Renal cortex interstitium (tissue), 11 donors: ENCODE measurements around the gene FYB1. TPM values are rescaled to one million over a fixed set of nuclear protein-coding genes. Genes with fewer than 3 reads are reported as not detected.

ENCODE experiments used
- DNase-seq, 11 donors: peaks; one replicate each; pipeline ENCODE4 v3.0.0-alpha.2; 2013; ENCODE audit warnings: low read depth in 9 of 11, low spot score in 4 of 11; ENCODE audit errors: extremely low read depth in 1 of 11
- polyA plus RNA-seq, 3 donors: library from polyadenylated mRNA; unstranded; fragments of 120-200 nt; gene quantifications; one replicate each; pipeline ENCODE4 v1.2.1, GENCODE V29; 2013; ENCODE audit not compliant: insufficient read length in 3 of 3

Gene FYB1
- polyA plus RNA-seq, 3 donors: 3.9 to 4.4 (median 4.4) TPM

DNA sequence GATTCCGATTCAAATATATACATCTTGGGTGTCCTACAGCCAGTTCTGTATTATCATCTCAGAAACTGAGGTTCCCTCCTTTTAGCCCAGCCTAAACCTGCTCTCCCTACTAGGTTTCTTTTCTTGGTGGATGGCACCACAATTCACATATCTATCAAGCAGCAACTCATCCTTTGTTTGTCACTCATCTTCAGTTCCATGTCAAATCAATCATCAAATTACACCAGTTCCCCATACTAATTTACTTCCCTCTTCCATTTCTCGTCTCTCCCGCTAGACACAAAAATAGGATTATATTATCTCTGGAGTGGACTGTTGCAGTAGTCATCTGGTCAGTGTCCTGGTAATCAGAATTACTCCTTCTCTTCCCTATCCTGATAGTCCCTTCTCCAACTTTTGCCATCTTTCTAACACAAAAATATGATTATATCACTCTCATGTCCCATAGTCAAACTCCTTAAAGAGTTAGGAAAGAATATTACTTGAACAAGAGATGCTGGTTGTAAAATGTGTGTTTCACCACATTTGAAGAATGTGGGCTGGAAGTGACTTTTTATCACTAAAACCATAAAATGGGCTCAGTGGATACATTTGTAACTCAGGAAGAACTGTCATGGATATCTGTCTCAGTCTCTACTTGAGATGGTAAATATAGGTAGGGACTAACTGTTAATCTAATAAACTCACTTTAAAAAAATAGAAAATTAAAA lies 76.1 kb downstream of the FYB1 start:
- DNase-seq: no peak

DNA sequence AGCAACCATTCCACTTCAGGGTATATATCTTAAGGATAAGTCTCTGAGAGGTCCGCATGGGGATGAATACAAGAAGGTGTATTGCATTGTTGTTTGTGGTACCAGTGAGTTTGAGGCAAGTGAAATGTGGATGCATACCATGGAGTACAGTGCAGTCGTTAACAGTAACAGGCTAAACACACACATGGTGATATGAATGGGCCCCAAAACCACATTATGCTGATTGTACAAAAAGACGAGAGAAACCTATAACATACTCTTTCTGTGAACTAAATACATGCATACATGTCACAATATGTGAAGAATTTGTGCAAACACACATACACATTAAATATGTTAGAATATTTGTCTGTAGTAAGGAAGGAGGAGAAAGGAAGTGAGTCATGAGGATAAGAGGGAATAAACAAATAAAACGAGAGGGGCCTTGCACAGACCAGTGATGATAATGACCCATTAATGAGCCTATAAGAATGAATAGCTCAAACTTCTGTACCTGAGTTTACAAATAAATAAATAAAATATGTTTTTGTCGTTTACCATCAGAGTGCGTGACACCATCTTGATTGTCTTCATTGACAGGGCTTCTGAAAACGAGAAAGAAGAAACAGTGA lies 78.7 kb downstream of the FYB1 start:
- DNase-seq: no peak

DNA sequence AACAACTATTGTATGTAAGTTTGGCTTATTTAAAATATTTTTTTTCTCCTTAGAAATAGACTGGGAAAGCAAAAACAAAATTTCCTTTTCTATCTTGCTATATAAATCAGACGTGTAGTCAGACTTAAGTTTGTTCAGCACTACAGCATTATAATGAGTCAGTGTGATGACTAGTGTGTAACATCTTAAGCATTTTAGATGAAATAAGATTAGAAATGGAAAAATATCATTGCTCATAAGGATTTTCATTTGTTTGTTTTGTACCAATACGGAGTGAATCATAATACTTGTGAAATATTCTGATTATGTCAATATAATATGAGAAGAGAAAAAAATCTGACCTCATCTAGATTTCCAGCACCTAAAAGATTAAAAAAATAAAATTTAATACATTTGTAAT lies 80.5 kb downstream of the FYB1 start:
- no peak for DNase-seq

DNA sequence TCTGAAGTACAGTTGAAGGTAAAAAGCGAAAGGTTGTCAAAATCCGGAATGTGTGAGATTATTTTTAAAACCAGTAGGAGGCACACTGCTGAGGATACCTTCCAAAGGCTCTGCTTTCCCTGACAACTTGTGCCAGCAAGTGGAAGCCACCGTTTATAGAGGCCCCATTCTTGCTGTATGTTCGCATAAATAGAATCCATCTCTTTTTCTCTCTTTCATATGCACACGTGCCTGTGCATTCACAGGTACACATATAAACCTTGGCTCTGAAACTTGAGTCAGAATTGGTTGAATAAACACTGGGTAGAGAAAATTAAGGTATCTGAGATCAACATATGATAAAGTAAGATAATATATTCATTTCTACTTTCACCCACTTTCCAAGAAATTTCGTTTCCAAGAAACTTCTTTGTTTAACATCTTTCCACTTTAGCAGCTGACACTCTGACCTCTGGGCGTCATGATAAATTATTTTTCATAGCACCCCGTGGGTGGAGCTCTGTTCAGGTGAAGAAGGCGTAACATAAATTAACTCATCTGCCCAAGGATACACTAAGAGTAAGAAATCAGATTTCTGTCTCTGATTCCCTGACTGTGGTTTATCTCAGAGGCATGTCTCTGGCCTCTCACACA lies 81.4 kb downstream of the FYB1 start:
- no peak for DNase-seq

DNA sequence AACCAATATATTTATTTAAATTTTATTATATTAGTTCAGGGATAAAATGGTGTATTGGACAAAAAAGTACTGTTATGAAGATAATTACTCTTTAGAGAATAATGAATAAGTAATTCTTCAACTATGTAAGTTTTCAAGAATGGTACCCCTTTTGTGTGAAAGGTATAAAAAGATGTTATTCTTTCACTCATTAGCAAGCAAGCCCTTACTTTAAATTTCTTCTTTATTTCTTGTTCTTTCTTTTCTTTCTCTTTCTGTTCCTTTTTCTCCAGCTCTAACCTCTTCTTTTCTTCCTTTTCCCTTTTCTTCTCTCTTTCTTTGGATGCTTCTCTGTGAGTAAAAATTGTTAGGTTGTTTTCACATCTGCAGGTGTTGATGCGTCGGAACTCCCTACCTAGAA lies 82.0 kb downstream of the FYB1 start:
- DNase-seq: no peak

DNA sequence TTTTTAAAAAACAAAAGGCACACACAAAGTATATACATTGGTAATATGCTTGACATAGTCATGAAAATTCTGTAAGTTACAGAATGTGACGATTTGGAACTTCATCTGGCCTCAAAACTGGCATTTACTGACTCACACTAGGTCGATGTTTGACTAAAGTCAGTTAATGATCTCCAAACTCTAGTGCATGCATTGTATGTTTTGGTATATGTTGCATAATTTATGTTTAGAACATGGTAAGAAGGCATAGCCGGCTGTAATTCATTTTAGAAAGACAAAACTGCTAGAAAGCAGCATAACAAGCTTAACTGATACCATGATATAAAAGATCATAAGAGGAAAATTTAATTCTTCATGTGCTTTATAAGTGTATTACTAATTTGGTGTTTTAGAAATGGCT lies 86.6 kb downstream of the FYB1 start:
- peak in 2 of 11 donors; percentile 7 to 20 for DNase-seq

DNA sequence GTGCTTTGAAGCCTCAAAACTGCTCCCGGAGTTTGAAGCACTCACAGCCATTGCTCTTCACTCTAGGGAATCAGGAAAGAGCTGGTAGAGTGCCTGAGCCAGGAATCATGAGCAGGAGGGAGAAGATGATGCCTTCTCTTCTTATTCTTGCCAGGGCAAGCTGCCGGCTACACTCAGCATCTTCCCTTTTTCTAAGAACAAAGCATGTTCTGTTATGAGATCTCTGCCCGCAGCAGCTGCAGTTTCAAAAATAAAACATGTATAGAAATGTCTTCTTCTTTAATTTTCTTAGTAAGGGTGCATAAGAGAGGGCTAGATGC lies 87.3 kb downstream of the FYB1 start:
- DNase-seq: no peak

DNA sequence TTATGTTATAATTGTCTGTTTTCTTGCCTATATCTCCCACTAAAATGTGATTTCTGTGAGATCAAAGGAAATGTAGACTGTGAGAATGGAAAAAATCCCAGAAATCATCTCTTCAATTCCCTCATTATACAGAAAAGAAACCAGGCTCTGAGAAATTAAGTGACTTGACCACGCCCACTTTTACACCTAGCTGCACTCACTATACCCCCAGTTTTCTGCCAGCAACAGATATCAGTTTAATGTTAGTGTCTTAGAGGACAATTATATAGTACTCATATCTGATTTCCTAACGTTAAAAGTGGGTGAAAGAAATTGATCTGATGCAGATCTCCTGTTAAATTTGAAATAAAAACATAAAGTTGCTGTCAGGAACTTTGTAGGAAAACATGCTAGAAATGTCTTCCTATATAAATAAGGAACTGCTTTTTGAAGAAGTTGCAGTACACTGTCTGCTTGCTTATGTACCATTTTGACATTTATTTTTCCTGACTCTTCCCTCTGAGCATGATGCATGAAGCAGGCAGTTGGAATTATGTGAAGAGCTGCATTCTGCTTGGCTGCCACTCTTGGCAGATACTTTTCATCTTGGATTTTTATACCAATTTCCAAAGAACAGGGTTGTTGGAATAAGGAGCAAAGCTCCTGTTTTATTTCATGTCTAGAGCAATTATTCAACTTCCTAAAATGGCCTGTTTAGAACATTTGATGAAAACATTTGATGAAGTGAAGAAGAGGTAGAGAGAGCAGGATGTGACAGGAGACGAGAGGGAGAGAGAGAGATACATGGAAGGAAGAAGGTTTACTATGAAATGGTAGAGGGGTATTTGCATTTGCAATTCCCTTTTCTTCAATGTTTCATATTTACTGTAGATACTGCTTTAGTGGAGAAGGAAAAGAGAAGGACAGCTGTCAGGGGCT lies 87.9 kb downstream of the FYB1 start:
- no peak for DNase-seq

DNA sequence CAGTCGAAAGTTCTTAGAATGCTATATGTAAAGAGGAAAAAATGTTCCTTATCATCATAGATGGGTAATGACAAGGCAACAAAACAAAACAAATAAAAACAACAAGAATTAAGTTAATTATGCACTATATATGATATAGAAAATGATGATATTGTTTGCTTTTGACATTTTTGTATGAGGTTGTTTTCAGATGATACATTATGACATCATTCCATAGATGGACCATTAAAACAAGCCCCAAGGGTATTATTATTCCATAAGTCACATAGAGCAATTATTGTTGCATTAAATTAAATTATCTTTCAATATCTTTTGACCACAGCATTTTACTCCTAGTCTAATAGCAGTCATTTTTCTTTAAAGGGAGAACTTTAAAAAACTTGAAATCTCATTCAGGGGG lies 88.6 kb downstream of the FYB1 start:
- no peak for DNase-seq

DNA sequence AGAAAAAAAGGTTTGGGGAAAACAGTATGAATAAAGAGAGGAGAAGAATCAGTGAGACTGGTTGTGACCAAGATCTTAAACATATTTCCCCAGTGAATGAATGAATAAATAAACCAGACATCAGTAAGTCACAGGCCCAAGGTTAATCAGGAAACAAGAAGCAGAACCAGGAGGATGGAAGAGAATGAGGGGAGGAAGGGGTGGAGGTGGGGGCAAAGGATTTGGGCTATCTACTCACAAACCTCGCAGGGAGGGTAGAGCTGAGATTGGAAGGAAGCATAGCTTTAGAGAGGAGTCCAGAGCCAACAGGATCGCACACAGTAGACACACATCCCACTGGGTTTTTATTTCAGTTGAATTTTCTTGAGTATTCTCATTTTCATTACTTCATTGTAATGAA lies 97.4 kb downstream of the FYB1 start:
- no peak for DNase-seq

DNA sequence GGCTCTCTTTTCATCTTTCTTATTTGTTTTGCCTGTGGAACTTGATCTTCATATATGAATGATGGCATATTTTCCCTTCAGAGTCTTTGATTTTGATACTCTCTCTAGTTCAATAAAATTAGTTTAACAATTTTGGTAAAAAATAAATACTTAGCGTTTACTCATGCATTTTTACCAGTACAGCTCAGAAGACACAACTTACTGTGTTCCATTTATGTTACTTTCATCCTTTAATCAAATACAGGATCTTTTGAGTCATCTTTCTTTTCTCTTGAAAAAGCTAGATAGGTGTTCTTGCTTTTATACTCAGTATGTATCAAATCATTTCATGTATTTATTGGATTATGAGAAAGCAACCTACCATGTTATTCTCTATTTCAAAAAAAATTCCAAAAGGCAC lies 98.0 kb downstream of the FYB1 start:
- DNase-seq: no peak

DNA sequence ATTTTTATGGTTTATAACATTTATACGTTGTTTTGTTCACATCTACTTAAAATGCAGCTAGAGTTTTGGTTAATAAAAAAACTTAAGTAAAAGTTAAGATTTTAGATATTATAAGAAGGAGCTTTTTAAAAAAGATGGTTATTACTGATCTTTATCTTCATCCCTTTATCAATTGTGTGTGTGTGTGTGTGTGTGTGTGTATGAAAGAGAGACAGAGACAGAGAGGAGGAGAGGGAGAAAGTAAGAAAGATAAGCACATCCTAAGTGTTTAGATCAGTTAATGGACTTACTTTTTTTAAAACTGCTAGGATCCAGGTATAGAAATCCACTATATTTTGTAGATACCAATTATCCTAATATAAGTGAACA lies 99.3 kb downstream of the FYB1 start:
- DNase-seq: no peak

DNA sequence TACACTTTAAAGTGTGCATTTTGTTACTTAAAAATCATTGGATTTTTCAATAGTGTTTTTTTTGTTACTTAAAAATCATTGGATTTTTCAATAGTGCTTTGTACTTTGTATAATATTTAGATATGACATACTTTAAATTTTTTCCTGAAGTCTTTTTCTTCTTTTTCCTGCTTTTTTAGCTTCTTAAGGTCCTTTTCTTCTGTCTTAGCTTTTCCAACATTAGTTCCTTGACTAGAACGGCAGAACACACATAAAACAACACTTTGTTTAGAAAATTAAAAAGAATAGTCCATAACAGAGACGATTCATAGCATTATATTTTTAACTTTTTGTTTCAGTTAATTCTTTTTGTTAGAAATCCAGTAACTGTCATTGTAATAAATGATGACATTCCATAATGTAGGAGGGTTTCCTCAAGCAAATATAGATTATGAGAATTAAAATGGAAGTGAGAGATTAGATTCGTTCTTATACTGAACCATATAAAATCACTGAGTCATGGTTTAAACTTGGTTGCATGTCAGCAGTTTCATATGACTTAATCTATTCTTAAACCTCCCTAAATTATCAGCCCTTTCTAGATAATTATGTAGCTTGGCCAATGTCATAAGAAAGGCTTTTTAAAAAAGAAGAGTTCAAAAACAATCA lies 99.8 kb downstream of the FYB1 start:
- no peak for DNase-seq

DNA sequence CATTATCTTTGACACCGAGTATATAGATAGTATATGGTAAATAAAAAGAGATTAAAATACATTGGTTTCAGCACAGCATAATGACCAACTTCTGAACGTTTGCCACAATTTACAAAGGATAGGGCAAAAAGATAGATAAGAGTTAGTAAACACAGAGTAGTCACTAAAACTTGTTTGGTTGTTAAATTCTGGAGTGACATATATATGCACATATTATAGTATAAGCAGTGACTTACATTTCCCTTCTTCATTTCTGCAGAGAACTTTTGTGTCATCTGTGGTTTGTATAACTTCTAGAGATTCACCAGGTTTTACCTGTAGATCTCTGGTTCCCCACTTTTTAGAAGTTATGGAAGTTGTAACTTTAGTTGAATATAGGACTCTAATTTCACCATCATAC lies 100.7 kb downstream of the FYB1 start:
- DNase-seq: no peak

DNA sequence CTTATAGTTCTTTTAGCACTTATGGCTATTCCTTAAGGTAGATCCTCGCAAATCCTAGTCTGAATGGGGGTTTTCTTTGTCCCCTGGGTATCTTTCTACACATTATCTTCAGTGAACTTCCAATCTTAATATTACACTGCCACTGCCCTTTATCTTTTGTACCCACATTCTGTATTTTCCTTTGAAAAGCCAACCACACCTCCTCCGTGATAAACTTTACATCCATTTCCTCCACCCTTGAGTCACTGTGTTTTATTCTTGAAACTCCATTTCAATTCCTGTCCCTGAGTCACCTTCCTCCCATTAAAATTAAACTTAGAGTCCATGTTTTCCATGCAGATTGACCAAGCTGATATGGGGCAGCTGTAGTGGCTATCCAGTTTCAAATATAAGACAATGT lies 102.0 kb downstream of the FYB1 start:
- DNase-seq: no peak

DNA sequence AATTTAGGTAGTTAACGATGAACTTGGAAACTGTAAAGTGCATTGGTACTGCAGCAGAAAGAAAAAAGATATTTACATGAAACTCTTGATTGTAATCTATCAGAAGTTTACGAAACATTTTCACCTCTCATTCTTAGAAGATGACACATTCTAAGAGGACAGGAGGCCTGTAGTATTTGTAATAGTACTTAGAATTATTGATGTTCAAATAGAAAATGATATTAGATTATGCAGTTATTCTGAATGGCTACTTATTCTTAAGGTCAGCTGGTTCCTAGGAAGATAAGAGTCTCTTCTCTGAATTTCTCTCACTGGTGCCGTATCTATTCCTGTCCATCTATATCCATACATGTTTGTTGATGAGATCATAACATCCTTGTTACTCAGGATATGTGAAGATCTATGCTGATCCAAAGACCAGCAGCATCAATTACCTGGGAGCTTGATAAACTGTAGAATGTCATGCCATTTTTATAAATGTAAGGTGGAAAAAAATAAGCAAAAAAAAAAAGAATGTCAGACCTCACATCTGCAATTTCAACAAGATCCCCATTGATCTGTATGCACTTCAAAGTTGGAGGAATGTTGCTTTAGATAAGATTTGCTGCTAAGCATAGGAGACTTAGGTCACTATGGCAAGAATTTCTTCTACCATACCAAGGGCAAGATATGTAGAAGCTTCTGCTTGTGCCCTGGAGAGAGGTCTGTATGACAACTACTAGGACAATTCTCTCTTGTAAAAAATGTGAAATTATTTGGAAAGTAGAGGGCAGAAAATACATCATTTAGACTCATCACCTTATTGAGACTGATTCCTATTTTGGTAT lies 102.8 kb downstream of the FYB1 start:
- no peak for DNase-seq

DNA sequence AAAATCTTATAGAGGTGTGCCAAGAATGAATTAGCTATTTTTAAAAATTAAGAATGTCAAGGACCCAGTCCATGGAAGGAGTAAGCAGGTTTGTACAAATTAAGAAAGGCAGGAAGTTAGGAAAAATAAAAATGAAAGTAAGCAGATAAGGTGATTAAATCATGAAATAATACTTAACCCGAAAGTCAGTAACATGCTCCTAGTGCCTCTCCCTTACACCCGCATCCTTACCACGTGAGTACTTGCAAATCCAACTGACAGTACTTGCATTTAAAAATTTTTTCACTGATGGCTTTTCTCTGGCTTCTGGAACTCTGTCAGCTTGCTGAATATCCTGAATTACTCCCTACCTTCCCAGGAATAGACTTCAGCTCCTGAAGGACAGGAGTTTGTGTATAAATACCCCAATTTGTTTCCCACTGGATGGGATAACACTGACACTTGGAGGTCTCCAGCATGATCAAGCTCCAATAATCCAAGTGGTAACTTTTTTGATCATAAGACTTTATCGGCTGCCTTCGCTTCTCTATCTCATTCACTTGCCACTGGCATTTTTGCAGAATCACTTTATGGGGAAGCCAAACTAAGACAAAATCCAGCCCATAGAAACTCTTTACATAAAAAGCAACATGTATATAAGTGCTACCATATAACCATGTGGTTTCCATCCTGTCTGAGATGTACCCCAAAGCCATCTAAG lies 103.6 kb downstream of the FYB1 start:
- no peak for DNase-seq

DNA sequence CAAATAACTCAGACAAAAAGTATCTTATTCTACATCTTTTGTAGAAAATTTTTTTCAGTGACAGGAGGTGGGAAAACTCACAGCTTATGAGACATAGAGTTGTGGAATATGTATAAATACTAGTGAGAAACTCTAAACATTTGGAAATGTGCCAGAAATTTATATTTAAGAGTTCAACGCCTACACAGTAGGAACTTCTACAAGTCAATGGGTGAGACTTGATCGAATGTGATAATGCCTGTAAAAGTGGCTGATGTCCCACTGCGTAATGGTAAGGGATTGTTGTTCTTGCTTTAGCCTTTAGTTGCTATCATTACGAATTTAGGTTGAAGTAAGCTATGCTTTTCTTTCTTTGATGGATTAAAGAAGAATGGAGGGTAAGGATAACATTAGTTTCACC lies 105.2 kb downstream of the FYB1 start:
- DNase-seq: no peak
